HepG2 (cell line): ENCODE data around the gene C22orf15. TPM values are rescaled to one million over a fixed set of nuclear protein-coding genes. Genes with fewer than 3 reads are reported as not detected.

Experiments
- AHR ChIP-seq: IDR thresholded peaks from 2 replicates; pipeline ENCODE4 v1.6.1; 2018; ENCODE audit warnings: missing genetic modification reagents, missing compliant biosample characterization
- ATAD3A ChIP-seq: sonication (generic); formaldehyde crosslinking; IDR thresholded peaks from 2 replicates; pipeline ENCODE4 v1.4.0; 2020; ENCODE audit warnings: missing genetic modification reagents
- DPF2 ChIP-seq: sonication (generic); formaldehyde crosslinking; IDR thresholded peaks from 2 replicates; pipeline ENCODE4 v1.4.0; 2020; ENCODE audit warnings: mild to moderate bottlenecking, low read depth, missing genetic modification reagents, borderline replicate concordance
- FOXA3 ChIP-seq: IDR thresholded peaks from 2 replicates; pipeline ENCODE4 v1.6.1; 2016; ENCODE audit warnings: missing genetic modification reagents, missing compliant biosample characterization
- HOXA5 ChIP-seq: sonication (generic); formaldehyde crosslinking; IDR thresholded peaks from 2 replicates; pipeline ENCODE4 v1.4.0; 2020; ENCODE audit warnings: missing genetic modification reagents
- NCOA2 ChIP-seq: sonication (generic); formaldehyde crosslinking; IDR thresholded peaks from 2 replicates; pipeline ENCODE4 v1.8.0; 2022; ENCODE audit warnings: inconsistent platforms
- NFE2L2 ChIP-seq: fragments of 150-350 bp; IDR thresholded peaks from 2 replicates; pipeline ENCODE4 v1.6.1; 2014; ENCODE audit warnings: low read length
- PRMT3 ChIP-seq: sonication (generic); formaldehyde crosslinking; IDR thresholded peaks from 2 replicates; pipeline ENCODE4 v1.8.1; 2022; ENCODE audit warnings: low read depth, mild to moderate bottlenecking, moderate library complexity, missing genetic modification reagents, borderline replicate concordance
- SALL2 ChIP-seq: sonication (generic); formaldehyde crosslinking; IDR thresholded peaks from 2 replicates; pipeline ENCODE4 v1.8.1; 2023; ENCODE audit warnings: mild to moderate bottlenecking, missing genetic modification reagents, inconsistent platforms
- SMARCC2 ChIP-seq: fragments of 450-650 bp; IDR thresholded peaks from 2 replicates; pipeline ENCODE4 v1.6.1; 2017; ENCODE audit warnings: antibody characterized with exemption, mild to moderate bottlenecking
- TEAD2 ChIP-seq: sonication (generic); formaldehyde crosslinking; IDR thresholded peaks from 2 replicates; pipeline ENCODE4 v1.9.0; 2021; ENCODE audit warnings: missing genetic modification reagents
- YEATS4 ChIP-seq: sonication (generic); formaldehyde crosslinking; IDR thresholded peaks from 2 replicates; pipeline ENCODE4 v1.4.0; 2020; ENCODE audit warnings: missing genetic modification reagents, borderline replicate concordance
- ZFP36L1 ChIP-seq: sonication (generic); formaldehyde crosslinking; IDR thresholded peaks from 2 replicates; pipeline ENCODE4 v1.8.0; 2022; ENCODE audit warnings: mild to moderate bottlenecking, missing genetic modification reagents, moderate library complexity
- ZNF180 ChIP-seq: sonication (generic); formaldehyde crosslinking; IDR thresholded peaks from 2 replicates; pipeline ENCODE4 v1.4.0; 2020; ENCODE audit warnings: low read depth, missing genetic modification reagents, borderline replicate concordance
- ZNF24 ChIP-seq: fragments of 450-650 bp; IDR thresholded peaks from 2 replicates; pipeline ENCODE4 v1.6.1; 2017; ENCODE audit warnings: antibody characterized with exemption, mild to moderate bottlenecking
- ZNF367 ChIP-seq: sonication (generic); formaldehyde crosslinking; IDR thresholded peaks from 2 replicates; pipeline ENCODE4 v1.4.0; 2020; ENCODE audit warnings: missing genetic modification reagents, borderline replicate concordance
- ZNF44 ChIP-seq: sonication (generic); formaldehyde crosslinking; IDR thresholded peaks from 2 replicates; pipeline ENCODE4 v1.5.1; 2020; ENCODE audit warnings: mild to moderate bottlenecking, missing genetic modification reagents
- ZNF772 ChIP-seq: sonication (generic); formaldehyde crosslinking; IDR thresholded peaks from 2 replicates; pipeline ENCODE4 v1.5.0; 2020; ENCODE audit warnings: mild to moderate bottlenecking, missing genetic modification reagents
- polyA plus RNA-seq, 8 experiments: library from polyadenylated mRNA; depleted of rRNA in 3 of 8; stranded (reverse) in 7 of 8; unstranded in 1 of 8; fragments of >200 nt; fragmentation: Illumina TruSeq in 4 of 8; extraction: Trizol in 4 of 8; gene quantifications; 2 replicates each; pipeline versions ENCODE4 v1.2.1 to v1.2.3, GENCODE V29; 2011 to 2016; ENCODE audit warnings: low read depth in 4 of 8, missing spikeins in 1 of 8, mixed read lengths in 1 of 8; ENCODE audit not compliant: insufficient read depth in 1 of 8
- total RNA-seq, 5 experiments: library from RNA; depleted of rRNA; stranded (reverse); fragments of >200 nt; fragmentation: Illumina TruSeq; extraction: Trizol; gene quantifications; 2 replicates each; pipeline ENCODE4 v1.2.3, GENCODE V29; 2016; ENCODE audit warnings: low read depth in 1 of 5
- TF ChIP-seq, protein P1 (sequence below): sonication (generic); formaldehyde crosslinking; IDR thresholded peaks from 2 replicates; pipeline ENCODE4 v1.5.0; 2020; ENCODE audit warnings: mild to moderate bottlenecking, missing genetic modification reagents, borderline replicate concordance
- TF ChIP-seq, protein P2 (sequence below): sonication (generic); formaldehyde crosslinking; IDR thresholded peaks from 2 replicates; pipeline ENCODE4 v1.4.0; 2020; ENCODE audit warnings: missing genetic modification reagents; ENCODE audit errors: not compliant biosample characterization
- TF ChIP-seq, protein P3 (sequence below): sonication (generic); formaldehyde crosslinking; IDR thresholded peaks from 2 replicates; pipeline ENCODE4 v1.8.1; 2023; ENCODE audit warnings: missing genetic modification reagents, mild to moderate bottlenecking, borderline replicate concordance
- TF ChIP-seq, protein P4 (sequence below): sonication (generic); formaldehyde crosslinking; IDR thresholded peaks from 2 replicates; pipeline ENCODE4 v1.4.0; 2020; ENCODE audit warnings: mild to moderate bottlenecking, missing genetic modification reagents

Gene C22orf15
- total and polyA plus RNA-seq, 2 of the 13 experiments (the other 11 are each of a cell fraction or from before 2014, with no cell fraction given) = not detected

DNA sequence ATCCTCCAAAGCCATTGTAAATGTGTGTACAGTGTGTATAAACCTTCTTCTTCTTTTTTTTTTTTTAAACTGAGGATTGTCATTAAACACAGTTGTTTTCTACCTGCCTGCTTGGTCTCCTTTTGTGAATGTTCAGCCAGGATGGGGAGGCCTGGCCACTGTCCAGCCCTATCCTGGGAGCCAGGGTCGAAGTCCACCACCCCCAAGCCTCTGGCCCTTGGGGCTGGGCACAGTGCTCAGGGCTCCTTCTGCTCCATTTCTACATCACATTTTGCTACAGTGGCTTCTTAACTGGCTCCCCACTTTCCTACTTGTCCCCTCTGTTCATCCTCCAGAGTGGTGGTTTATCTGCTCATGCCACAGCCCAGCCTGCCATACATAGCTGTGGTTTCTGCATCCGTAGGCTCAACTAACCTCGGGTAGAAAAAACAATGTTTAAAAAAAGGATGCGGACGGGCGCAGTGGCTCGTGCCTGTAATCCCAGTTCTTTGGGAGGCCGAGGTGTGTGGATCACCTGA, 21.5 kb downstream of the C22orf15 start (continued):
- TF ChIP-seq, protein P1, sequence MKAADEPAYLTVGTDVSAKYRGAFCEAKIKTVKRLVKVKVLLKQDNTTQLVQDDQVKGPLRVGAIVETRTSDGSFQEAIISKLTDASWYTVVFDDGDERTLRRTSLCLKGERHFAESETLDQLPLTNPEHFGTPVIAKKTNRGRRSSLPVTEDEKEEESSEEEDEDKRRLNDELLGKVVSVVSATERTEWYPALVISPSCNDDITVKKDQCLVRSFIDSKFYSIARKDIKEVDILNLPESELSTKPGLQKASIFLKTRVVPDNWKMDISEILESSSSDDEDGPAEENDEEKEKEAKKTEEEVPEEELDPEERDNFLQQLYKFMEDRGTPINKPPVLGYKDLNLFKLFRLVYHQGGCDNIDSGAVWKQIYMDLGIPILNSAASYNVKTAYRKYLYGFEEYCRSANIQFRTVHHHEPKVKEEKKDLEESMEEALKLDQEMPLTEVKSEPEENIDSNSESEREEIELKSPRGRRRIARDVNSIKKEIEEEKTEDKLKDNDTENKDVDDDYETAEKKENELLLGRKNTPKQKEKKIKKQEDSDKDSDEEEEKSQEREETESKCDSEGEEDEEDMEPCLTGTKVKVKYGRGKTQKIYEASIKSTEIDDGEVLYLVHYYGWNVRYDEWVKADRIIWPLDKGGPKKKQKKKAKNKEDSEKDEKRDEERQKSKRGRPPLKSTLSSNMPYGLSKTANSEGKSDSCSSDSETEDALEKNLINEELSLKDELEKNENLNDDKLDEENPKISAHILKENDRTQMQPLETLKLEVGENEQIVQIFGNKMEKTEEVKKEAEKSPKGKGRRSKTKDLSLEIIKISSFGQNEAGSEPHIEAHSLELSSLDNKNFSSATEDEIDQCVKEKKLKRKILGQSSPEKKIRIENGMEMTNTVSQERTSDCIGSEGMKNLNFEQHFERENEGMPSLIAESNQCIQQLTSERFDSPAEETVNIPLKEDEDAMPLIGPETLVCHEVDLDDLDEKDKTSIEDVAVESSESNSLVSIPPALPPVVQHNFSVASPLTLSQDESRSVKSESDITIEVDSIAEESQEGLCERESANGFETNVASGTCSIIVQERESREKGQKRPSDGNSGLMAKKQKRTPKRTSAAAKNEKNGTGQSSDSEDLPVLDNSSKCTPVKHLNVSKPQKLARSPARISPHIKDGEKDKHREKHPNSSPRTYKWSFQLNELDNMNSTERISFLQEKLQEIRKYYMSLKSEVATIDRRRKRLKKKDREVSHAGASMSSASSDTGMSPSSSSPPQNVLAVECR (CRISPR knock-in tag) = no peak
- TF ChIP-seq ZNF24 (no peak), ZNF367 (no peak), NFE2L2 (no peak), YEATS4 (CRISPR knock-in tag) (no peak), FOXA3 (0 out of 2 replicates have a peak, but pooled peaks have one; percentile 22), ZFP36L1 (CRISPR knock-in tag) (no peak), ZNF180 (CRISPR knock-in tag) (no peak), DPF2 (CRISPR knock-in tag) (no peak), ATAD3A (no peak), TEAD2 (CRISPR knock-in tag) (no peak), SALL2 (CRISPR knock-in tag) (no peak), PRMT3 (no peak), ZNF772 (CRISPR knock-in tag) (peak; percentile 72), AHR (CRISPR knock-in tag) (no peak), SMARCC2 (no peak), ZNF44 (CRISPR knock-in tag) (no peak), HOXA5 (CRISPR knock-in tag) (no peak), NCOA2 (CRISPR knock-in tag) (0 out of 2 replicates have a peak, but pooled peaks have one; percentile 33)
- TF ChIP-seq, protein P2, sequence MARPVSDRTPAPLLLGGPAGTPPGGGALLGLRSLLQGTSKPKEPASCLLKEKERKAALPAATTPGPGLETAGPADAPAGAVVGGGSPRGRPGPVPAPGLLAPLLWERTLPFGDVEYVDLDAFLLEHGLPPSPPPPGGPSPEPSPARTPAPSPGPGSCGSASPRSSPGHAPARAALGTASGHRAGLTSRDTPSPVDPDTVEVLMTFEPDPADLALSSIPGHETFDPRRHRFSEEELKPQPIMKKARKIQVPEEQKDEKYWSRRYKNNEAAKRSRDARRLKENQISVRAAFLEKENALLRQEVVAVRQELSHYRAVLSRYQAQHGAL (CRISPR knock-in tag) = no peak
- TF ChIP-seq, protein P3, sequence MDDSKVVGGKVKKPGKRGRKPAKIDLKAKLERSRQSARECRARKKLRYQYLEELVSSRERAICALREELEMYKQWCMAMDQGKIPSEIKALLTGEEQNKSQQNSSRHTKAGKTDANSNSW = 0 out of 2 replicates have a peak, but pooled peaks have one; percentile 9
- TF ChIP-seq, protein P4, sequence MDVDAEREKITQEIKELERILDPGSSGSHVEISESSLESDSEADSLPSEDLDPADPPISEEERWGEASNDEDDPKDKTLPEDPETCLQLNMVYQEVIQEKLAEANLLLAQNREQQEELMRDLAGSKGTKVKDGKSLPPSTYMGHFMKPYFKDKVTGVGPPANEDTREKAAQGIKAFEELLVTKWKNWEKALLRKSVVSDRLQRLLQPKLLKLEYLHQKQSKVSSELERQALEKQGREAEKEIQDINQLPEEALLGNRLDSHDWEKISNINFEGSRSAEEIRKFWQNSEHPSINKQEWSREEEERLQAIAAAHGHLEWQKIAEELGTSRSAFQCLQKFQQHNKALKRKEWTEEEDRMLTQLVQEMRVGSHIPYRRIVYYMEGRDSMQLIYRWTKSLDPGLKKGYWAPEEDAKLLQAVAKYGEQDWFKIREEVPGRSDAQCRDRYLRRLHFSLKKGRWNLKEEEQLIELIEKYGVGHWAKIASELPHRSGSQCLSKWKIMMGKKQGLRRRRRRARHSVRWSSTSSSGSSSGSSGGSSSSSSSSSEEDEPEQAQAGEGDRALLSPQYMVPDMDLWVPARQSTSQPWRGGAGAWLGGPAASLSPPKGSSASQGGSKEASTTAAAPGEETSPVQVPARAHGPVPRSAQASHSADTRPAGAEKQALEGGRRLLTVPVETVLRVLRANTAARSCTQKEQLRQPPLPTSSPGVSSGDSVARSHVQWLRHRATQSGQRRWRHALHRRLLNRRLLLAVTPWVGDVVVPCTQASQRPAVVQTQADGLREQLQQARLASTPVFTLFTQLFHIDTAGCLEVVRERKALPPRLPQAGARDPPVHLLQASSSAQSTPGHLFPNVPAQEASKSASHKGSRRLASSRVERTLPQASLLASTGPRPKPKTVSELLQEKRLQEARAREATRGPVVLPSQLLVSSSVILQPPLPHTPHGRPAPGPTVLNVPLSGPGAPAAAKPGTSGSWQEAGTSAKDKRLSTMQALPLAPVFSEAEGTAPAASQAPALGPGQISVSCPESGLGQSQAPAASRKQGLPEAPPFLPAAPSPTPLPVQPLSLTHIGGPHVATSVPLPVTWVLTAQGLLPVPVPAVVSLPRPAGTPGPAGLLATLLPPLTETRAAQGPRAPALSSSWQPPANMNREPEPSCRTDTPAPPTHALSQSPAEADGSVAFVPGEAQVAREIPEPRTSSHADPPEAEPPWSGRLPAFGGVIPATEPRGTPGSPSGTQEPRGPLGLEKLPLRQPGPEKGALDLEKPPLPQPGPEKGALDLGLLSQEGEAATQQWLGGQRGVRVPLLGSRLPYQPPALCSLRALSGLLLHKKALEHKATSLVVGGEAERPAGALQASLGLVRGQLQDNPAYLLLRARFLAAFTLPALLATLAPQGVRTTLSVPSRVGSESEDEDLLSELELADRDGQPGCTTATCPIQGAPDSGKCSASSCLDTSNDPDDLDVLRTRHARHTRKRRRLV (CRISPR knock-in tag) = no peak
